HG03045 (cell line): ENCODE results near the gene GNG12.
"Not testable (repeated sequence)": the region's sequence is repeated elsewhere in the genome, so short reads cannot be mapped to it uniquely, and the experiment has no call there.

Experiments used
- ATAC-seq: cut with Tn5 transposase; IDR thresholded peaks from one replicate; pipeline ENCODE4 v1.9.1; 2021; ENCODE audit warnings: mild to moderate bottlenecking, moderate library complexity; ENCODE audit not compliant: unreplicated experiment

The GNG12 gene

GRCh38 chr1:67665307-67665706 is 168.0 kb downstream of the GNG12 start:
- not testable (repeated sequence) for ATAC-seq

GRCh38 chr1:67664048-67664447 is 169.2 kb downstream of the GNG12 start:
- ATAC-seq: no peak

GRCh38 chr1:67662884-67663283 is 170.4 kb downstream of the GNG12 start:
- ATAC-seq: no peak

DNA sequence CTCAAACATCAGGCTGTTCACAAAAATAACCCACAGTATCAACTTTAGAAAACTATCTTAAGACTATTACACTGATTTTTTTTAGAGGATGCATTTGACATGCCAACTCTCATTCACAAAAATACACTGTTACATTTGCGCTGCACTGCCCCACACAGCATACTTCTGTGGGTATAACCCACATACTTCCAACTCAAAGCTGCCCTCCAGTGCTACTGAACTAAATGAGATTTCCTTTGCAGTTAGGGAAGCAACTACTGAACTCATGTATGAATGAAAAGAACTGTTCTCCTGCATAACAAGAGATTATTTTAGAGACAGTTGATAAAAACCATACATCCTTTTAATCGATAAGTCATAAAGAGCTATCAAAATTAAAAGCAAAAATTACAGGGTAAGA is 174.0 kb downstream of the GNG12 start:
- no peak for ATAC-seq

DNA sequence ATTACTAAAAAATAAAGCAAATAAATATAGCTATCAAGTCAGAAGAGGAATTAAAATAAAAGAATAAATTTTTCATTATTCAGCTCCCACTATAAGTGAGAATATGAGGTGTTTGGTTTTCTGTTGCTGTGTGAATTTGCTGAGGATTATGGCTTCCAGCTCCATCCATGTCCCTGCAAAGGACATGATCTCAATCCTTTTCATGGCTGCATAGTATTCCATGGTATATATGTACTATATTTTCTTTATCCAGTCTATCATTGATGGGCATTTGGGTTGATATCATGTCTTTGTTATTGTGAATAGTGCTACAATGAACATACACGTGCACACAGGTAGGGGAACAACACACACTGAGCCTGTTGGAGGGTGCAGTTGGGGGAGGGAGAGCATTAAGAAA is 176.1 kb downstream of the GNG12 start:
- ATAC-seq: not testable (repeated sequence)

GRCh38 chr1:67655581-67655980 is 177.7 kb downstream of the GNG12 start:
- no peak for ATAC-seq

- no peak for ATAC-seq
Observed at GRCh38 chr1:67653304-67653703, 180.0 kb downstream of the GNG12 start.

DNA sequence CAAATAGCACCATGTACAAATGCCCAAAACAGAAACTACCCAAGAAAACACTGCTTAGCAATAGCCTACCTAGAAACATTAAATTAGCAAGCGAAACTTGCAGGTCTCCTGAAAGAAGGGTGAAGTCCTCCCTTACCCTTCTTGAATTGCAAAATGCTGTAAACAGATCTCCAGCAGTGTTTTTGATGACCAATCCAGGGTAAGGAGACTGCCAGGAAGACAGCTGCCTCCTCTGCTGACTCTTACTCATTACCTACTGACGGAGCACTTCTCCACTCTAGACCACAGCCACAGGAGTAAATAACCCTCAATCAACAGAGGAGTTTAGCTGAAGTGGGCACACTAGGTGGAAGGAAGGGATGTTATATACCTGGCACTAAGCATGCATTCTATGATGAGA is 180.5 kb downstream of the GNG12 start:
- ATAC-seq: peak; percentile 48
